Subcutaneous abdominal adipose tissue (tissue), 5 donors: ENCODE measurements around the gene UBXN2A.

Experiments
- H3K27ac ChIP-seq: one replicate; pipeline ENCODE4 v1.7.0; 2013; ENCODE audit warnings: low read depth, mild to moderate bottlenecking, inconsistent platforms, low read length, moderate library complexity
- H3K27me3 ChIP-seq, 5 donors: one replicate each; pipeline ENCODE4 v1.7.0; 2013; ENCODE audit warnings: low read length in 5 of 5, inconsistent platforms in 1 of 5; ENCODE audit not compliant: control insufficient read depth in 5 of 5, insufficient read depth in 4 of 5
- H3K36me3 ChIP-seq, 5 donors: one replicate each; pipeline ENCODE4 v1.7.0; 2013; ENCODE audit warnings: low read length in 5 of 5; ENCODE audit not compliant: control insufficient read depth in 5 of 5, insufficient read depth in 5 of 5
- H3K4me1 ChIP-seq, 5 donors: one replicate each; pipeline ENCODE4 v1.7.0; 2013; ENCODE audit warnings: low read length in 5 of 5, mild to moderate bottlenecking in 3 of 5, moderate library complexity in 1 of 5; ENCODE audit not compliant: control insufficient read depth in 5 of 5, insufficient read depth in 5 of 5
- H3K4me3 ChIP-seq, 5 donors: one replicate each; pipeline ENCODE4 v1.7.0; 2013; ENCODE audit warnings: low read length in 5 of 5, low read depth in 1 of 5
- H3K9ac ChIP-seq, 5 donors: one replicate each; pipeline ENCODE4 v1.7.0; 2013; ENCODE audit warnings: low read length in 5 of 5, mild to moderate bottlenecking in 4 of 5, moderate library complexity in 3 of 5
- H3K9me3 ChIP-seq, 5 donors: one replicate each; pipeline ENCODE4 v1.7.0; 2013; ENCODE audit warnings: low read length in 5 of 5; ENCODE audit not compliant: control insufficient read depth in 5 of 5
- donor health status: healthy.
- donor health status: healthy.
- donor health status: healthy.
- donor health status: healthy.
- donor health status: healthy.

The UBXN2A gene

GRCh38 chr2:24018241-24018640, 78.0 kb downstream of the UBXN2A start:
- no peak overlapping the region for H3K27ac ChIP-seq
- no peak overlapping the region for H3K9ac ChIP-seq
- H3K4me3 ChIP-seq, result no peak overlapping the region
- H3K4me1 ChIP-seq, result no peaks in the 10 kb centered on the region
- H3K36me3 ChIP-seq, result peaks cover 0 to 13% (median 11%) of the 10 kb centered on the region in 5 donors
- H3K27me3 ChIP-seq, result peaks cover 0 to under 1% (median 0%) of the 10 kb centered on the region in 5 donors
- no peaks in the 10 kb centered on the region for H3K9me3 ChIP-seq

- H3K9ac ChIP-seq, result no peak overlapping the region
- H3K36me3 ChIP-seq, result peaks cover 0 to 27% (median 18%) of the 10 kb centered on the region in 5 donors
- H3K27ac ChIP-seq, result no peak overlapping the region
- no peaks in the 10 kb centered on the region for H3K9me3 ChIP-seq
- H3K4me1 ChIP-seq, result no peaks in the 10 kb centered on the region
- H3K27me3 ChIP-seq, result no peaks in the 10 kb centered on the region
- no peak overlapping the region for H3K4me3 ChIP-seq
Measured at GRCh38 chr2:24019729-24020128, 79.5 kb downstream of the UBXN2A start.

GRCh38 chr2:24020244-24020643, 80.0 kb downstream of the UBXN2A start:
- Histone ChIP-seq H3K27me3 (no peaks in the 10 kb centered on the region), H3K27ac (no peak overlapping the region), H3K9ac (no peak overlapping the region), H3K9me3 (no peaks in the 10 kb centered on the region), H3K4me1 (no peaks in the 10 kb centered on the region), H3K4me3 (no peak overlapping the region), H3K36me3 (peaks cover 0 to 32% (median 24%) of the 10 kb centered on the region in 5 donors)

- H3K27me3 ChIP-seq, result no peaks in the 10 kb centered on the region
- H3K4me3 ChIP-seq, result no peak overlapping the region
- H3K4me1 ChIP-seq, result no peaks in the 10 kb centered on the region
- H3K27ac ChIP-seq, result no peak overlapping the region
- H3K9me3 ChIP-seq, result no peaks in the 10 kb centered on the region
- peaks cover 0 to 36% (median 24%) of the 10 kb centered on the region in 5 donors for H3K36me3 ChIP-seq
- no peak overlapping the region for H3K9ac ChIP-seq
Measured at GRCh38 chr2:24021122-24021998, 81.1 kb downstream of the UBXN2A start.

GRCh38 chr2:24022324-24022974, 82.2 kb downstream of the UBXN2A start:
- no peak overlapping the region for H3K27ac ChIP-seq
- no peaks in the 10 kb centered on the region for H3K9me3 ChIP-seq
- no peaks in the 10 kb centered on the region for H3K27me3 ChIP-seq
- H3K36me3 ChIP-seq, result peaks cover 0 to 41% (median 28%) of the 10 kb centered on the region in 5 donors
- H3K9ac ChIP-seq, result no peak overlapping the region
- H3K4me1 ChIP-seq, result no peaks in the 10 kb centered on the region
- no peak overlapping the region for H3K4me3 ChIP-seq

- Histone ChIP-seq H3K9me3 (no peaks in the 10 kb centered on the region), H3K4me1 (no peaks in the 10 kb centered on the region), H3K4me3 (no peak overlapping the region), H3K27ac (no peak overlapping the region), H3K27me3 (no peaks in the 10 kb centered on the region), H3K9ac (no peak overlapping the region), H3K36me3 (peaks cover 0 to 41% (median 30%) of the 10 kb centered on the region in 5 donors)
Measured at GRCh38 chr2:24022975-24023575, 82.8 kb downstream of the UBXN2A start.

- H3K9me3 ChIP-seq, result no peaks in the 10 kb centered on the region
- no peak overlapping the region for H3K4me3 ChIP-seq
- H3K36me3 ChIP-seq, result peaks cover 2 to 46% (median 31%) of the 10 kb centered on the region in 5 donors
- H3K27ac ChIP-seq, result no peak overlapping the region
- no peaks in the 10 kb centered on the region for H3K4me1 ChIP-seq
- no peaks in the 10 kb centered on the region for H3K27me3 ChIP-seq
- no peak overlapping the region for H3K9ac ChIP-seq
Measured at GRCh38 chr2:24024018-24024417, 83.8 kb downstream of the UBXN2A start.

GRCh38 chr2:24024996-24025663, 84.9 kb downstream of the UBXN2A start:
- no peaks in the 10 kb centered on the region for H3K4me1 ChIP-seq
- no peak overlapping the region for H3K4me3 ChIP-seq
- no peak overlapping the region for H3K27ac ChIP-seq
- no peaks in the 10 kb centered on the region for H3K9me3 ChIP-seq
- no peaks in the 10 kb centered on the region for H3K27me3 ChIP-seq
- peaks cover 8 to 57% (median 41%) of the 10 kb centered on the region in 5 donors for H3K36me3 ChIP-seq
- no peak overlapping the region for H3K9ac ChIP-seq

- Histone ChIP-seq H3K36me3 (peaks cover 16 to 68% (median 52%) of the 10 kb centered on the region in 5 donors), H3K27ac (no peak overlapping the region), H3K9ac (no peak overlapping the region)
Measured at GRCh38 chr2:24026233-24026632, 86.0 kb downstream of the UBXN2A start.

More at GRCh38 chr2:24026233-24026632, 86.0 kb downstream of the UBXN2A start:
- H3K9me3 ChIP-seq, result no peaks in the 10 kb centered on the region
- no peaks in the 10 kb centered on the region for H3K4me1 ChIP-seq
- H3K27me3 ChIP-seq, result no peaks in the 10 kb centered on the region
- H3K4me3 ChIP-seq, result no peak overlapping the region
